ENCODE data around the gene TP53RK.
A peak's percentile ranks its signal among the peaks of the same experiment; 100 is the strongest.

The TP53RK gene

GRCh38 chr20:46701556-46701955 lies 12.3 kb upstream of the TP53RK start:
- intact Hi-C loops (cut with micrococcal nuclease): no loop called here
- Mint-ChIP-seq H3K27ac (no peak overlapping the region), H3K36me3 (ENCODE audit: low read depth) (no peaks in the 10 kb centered on the region), H3K9me3 (no peaks in the 10 kb centered on the region), H3K4me3 (no peak overlapping the region), H3K27me3 (peaks cover 9% of the 10 kb centered on the region), H3K4me1 (ENCODE audit: low read depth) (no peaks in the 10 kb centered on the region)

- Mint-ChIP-seq H3K27ac (no peak overlapping the region), H3K4me3 (no peak overlapping the region), H3K9me3 (no peaks in the 10 kb centered on the region), H3K4me1 (ENCODE audit: low read depth) (no peaks in the 10 kb centered on the region), H3K27me3 (peaks cover 7% of the 10 kb centered on the region), H3K36me3 (ENCODE audit: low read depth) (no peaks in the 10 kb centered on the region)
- intact Hi-C loops (cut with micrococcal nuclease): no loop called here
These were observed 11.8 kb upstream of the TP53RK start for GRCh38 chr20:46701057-46701456.

GRCh38 chr20:46700481-46700880 lies 11.2 kb upstream of the TP53RK start:
- intact Hi-C loops (cut with micrococcal nuclease): loop anchor here (1.0 kb wide), 1 partner anchor 179 kb away; no protein-coding TSS in a partner anchor
- H3K36me3 Mint-ChIP-seq (ENCODE audit: low read depth): no peaks in the 10 kb centered on the region
- H3K4me1 Mint-ChIP-seq (ENCODE audit: low read depth): no peaks in the 10 kb centered on the region
- H3K27ac Mint-ChIP-seq: no peak overlapping the region
- no peak overlapping the region for H3K4me3 Mint-ChIP-seq
- no peaks in the 10 kb centered on the region for H3K9me3 Mint-ChIP-seq
- H3K27me3 Mint-ChIP-seq: peaks cover 7% of the 10 kb centered on the region

- Mint-ChIP-seq H3K4me3 (no peak overlapping the region), H3K27ac (no peak overlapping the region), H3K4me1 (ENCODE audit: low read depth) (peaks cover under 1% of the 10 kb centered on the region), H3K36me3 (ENCODE audit: low read depth) (no peaks in the 10 kb centered on the region), H3K9me3 (no peaks in the 10 kb centered on the region), H3K27me3 (peaks cover 3% of the 10 kb centered on the region)
- intact Hi-C loops (cut with micrococcal nuclease): loop anchor here (1.0 kb wide), 1 partner anchor 179 kb away; no protein-coding TSS in a partner anchor
These were observed 10.6 kb upstream of the TP53RK start for GRCh38 chr20:46699651-46700359.

GRCh38 chr20:46698788-46699187 lies 9.5 kb upstream of the TP53RK start:
- no peak overlapping the region for H3K4me3 Mint-ChIP-seq
- H3K9me3 Mint-ChIP-seq: no peaks in the 10 kb centered on the region
- H3K36me3 Mint-ChIP-seq (ENCODE audit: low read depth): no peaks in the 10 kb centered on the region
- intact Hi-C loops (cut with micrococcal nuclease): no loop called here
- H3K4me1 Mint-ChIP-seq (ENCODE audit: low read depth): peaks cover 11% of the 10 kb centered on the region
- peaks cover 3% of the 10 kb centered on the region for H3K27me3 Mint-ChIP-seq
- H3K27ac Mint-ChIP-seq: no peak overlapping the region

- intact Hi-C loops (cut with micrococcal nuclease): no loop called here
These were observed 7.6 kb upstream of the TP53RK start for GRCh38 chr20:46696791-46697279.

GRCh38 chr20:46695892-46696291 lies 6.6 kb upstream of the TP53RK start:
- Mint-ChIP-seq H3K27ac (no peak overlapping the region), H3K36me3 (ENCODE audit: low read depth) (no peaks in the 10 kb centered on the region), H3K4me3 (no peak overlapping the region), H3K27me3 (peaks cover 3% of the 10 kb centered on the region), H3K4me1 (ENCODE audit: low read depth) (peaks cover 14% of the 10 kb centered on the region), H3K9me3 (no peaks in the 10 kb centered on the region)
- intact Hi-C loops (cut with micrococcal nuclease): no loop called here

More at GRCh38 chr20:46696791-46697279, 7.6 kb upstream of the TP53RK start:
- H3K27ac Mint-ChIP-seq: no peak overlapping the region
- no peaks in the 10 kb centered on the region for H3K36me3 Mint-ChIP-seq (ENCODE audit: low read depth)
- H3K4me1 Mint-ChIP-seq (ENCODE audit: low read depth): peaks cover 12% of the 10 kb centered on the region
- no peak overlapping the region for H3K4me3 Mint-ChIP-seq
- H3K9me3 Mint-ChIP-seq: no peaks in the 10 kb centered on the region
- peaks cover 3% of the 10 kb centered on the region for H3K27me3 Mint-ChIP-seq

GRCh38 chr20:46694484-46694883 lies 5.2 kb upstream of the TP53RK start:
- H3K27me3 Mint-ChIP-seq: no peaks in the 10 kb centered on the region
- no peak overlapping the region for H3K4me3 Mint-ChIP-seq
- no peaks in the 10 kb centered on the region for H3K9me3 Mint-ChIP-seq
- H3K4me1 Mint-ChIP-seq (ENCODE audit: low read depth): peaks cover 28% of the 10 kb centered on the region
- no peaks in the 10 kb centered on the region for H3K36me3 Mint-ChIP-seq (ENCODE audit: low read depth)
- peak overlapping the region; percentile 51 for H3K27ac Mint-ChIP-seq
- intact Hi-C loops (cut with micrococcal nuclease): no loop called here

- no peak overlapping the region for H3K27ac Mint-ChIP-seq
- H3K4me3 Mint-ChIP-seq: no peak overlapping the region
- intact Hi-C loops (cut with micrococcal nuclease): no loop called here
- H3K27me3 Mint-ChIP-seq: no peaks in the 10 kb centered on the region
- H3K4me1 Mint-ChIP-seq (ENCODE audit: low read depth): peaks cover 49% of the 10 kb centered on the region
- H3K9me3 Mint-ChIP-seq: no peaks in the 10 kb centered on the region
- H3K36me3 Mint-ChIP-seq (ENCODE audit: low read depth): peaks cover 17% of the 10 kb centered on the region
These were observed 2.0 kb upstream of the TP53RK start for GRCh38 chr20:46691196-46691595.

- Mint-ChIP-seq H3K4me1 (ENCODE audit: low read depth) (peaks cover 50% of the 10 kb centered on the region), H3K9me3 (no peaks in the 10 kb centered on the region), H3K36me3 (ENCODE audit: low read depth) (peaks cover 24% of the 10 kb centered on the region), H3K4me3 (no peak overlapping the region), H3K27me3 (no peaks in the 10 kb centered on the region), H3K27ac (peak overlapping the region; percentile 93)
- intact Hi-C loops (cut with micrococcal nuclease): no loop called here
These were observed 1.2 kb upstream of the TP53RK start for GRCh38 chr20:46690219-46691106.

GRCh38 chr20:46689754-46690085 lies 476 bp upstream of the TP53RK start:
- peaks cover 31% of the 10 kb centered on the region for H3K36me3 Mint-ChIP-seq (ENCODE audit: low read depth)
- H3K4me1 Mint-ChIP-seq (ENCODE audit: low read depth): peaks cover 54% of the 10 kb centered on the region
- intact Hi-C loops (cut with micrococcal nuclease): no loop called here
- peak overlapping the region; percentile 93 for H3K27ac Mint-ChIP-seq
- H3K9me3 Mint-ChIP-seq: no peaks in the 10 kb centered on the region
- no peaks in the 10 kb centered on the region for H3K27me3 Mint-ChIP-seq
- peak overlapping the region; percentile 85 for H3K4me3 Mint-ChIP-seq

GRCh38 chr20:46688151-46689081 lies 828 bp downstream of the TP53RK start:
- peaks cover 54% of the 10 kb centered on the region for H3K4me1 Mint-ChIP-seq (ENCODE audit: low read depth)
- H3K36me3 Mint-ChIP-seq (ENCODE audit: low read depth): peaks cover 41% of the 10 kb centered on the region
- intact Hi-C loops (cut with micrococcal nuclease): no loop called here
- H3K4me3 Mint-ChIP-seq: peak overlapping the region; percentile 85
- no peaks in the 10 kb centered on the region for H3K9me3 Mint-ChIP-seq
- peak overlapping the region; percentile 93 for H3K27ac Mint-ChIP-seq
- no peaks in the 10 kb centered on the region for H3K27me3 Mint-ChIP-seq

GRCh38 chr20:46683939-46684750 lies 5.1 kb downstream of the TP53RK start:
- Mint-ChIP-seq H3K4me3 (peak overlapping the region; percentile 46), H3K4me1 (ENCODE audit: low read depth) (peaks cover 60% of the 10 kb centered on the region), H3K36me3 (ENCODE audit: low read depth) (peaks cover 52% of the 10 kb centered on the region), H3K27ac (peak overlapping the region; percentile 63), H3K9me3 (no peaks in the 10 kb centered on the region), H3K27me3 (peaks cover 1% of the 10 kb centered on the region)
- intact Hi-C loops (cut with micrococcal nuclease): no loop called here
